GM18909 (cell line): Measurements from ENCODE around the gene GTF2H2.
"Not testable (repeated sequence)": the region's sequence is repeated elsewhere in the genome, so short reads cannot be mapped to it uniquely, and the experiment has no call there.

ENCODE experiments used
- ATAC-seq: cut with Tn5 transposase; IDR thresholded peaks from one replicate; pipeline ENCODE4 v1.9.1; 2021; ENCODE audit warnings: mild to moderate bottlenecking; ENCODE audit not compliant: unreplicated experiment, poor library complexity

GTF2H2 gene

DNA sequence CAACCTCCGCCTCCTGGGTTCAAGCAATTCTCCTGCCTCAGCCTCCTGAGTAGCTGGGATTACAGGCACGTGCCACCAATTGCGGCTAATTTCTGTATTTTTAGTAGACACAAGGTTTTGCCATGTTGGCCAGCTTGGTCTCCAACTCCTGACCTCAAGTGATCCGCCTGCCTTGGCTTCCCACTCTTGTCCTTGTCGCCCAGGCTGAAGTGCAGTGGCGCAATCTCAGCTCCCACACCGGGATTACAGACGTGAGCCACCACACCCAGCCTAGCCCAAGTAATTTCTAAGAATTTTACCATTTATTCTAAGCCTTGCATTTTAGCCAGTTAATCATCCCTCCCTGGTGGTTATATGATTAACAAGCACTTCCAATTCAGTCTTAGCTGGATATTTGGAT is 53.3 kb downstream of the GTF2H2 start:
- no peak for ATAC-seq

DNA sequence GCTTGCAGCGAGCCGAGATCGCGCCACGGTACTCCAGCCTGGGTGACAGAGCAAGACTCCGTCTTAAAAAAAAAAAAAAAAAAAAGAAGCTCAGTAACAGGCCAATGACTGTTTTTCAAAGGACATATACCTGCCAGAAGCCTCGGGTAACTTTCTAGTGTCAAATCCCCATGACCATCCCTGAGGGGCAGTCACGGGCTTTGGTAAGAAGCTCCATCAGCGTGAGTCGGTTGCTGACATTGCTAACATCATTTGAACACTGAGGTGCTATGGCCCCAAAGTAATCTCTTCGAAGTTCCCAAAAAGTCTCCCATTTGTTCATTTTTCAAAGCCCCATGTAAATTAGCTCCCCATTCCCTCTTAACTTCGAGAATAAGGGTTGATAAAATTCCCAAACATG is 53.9 kb downstream of the GTF2H2 start:
- no peak for ATAC-seq

DNA sequence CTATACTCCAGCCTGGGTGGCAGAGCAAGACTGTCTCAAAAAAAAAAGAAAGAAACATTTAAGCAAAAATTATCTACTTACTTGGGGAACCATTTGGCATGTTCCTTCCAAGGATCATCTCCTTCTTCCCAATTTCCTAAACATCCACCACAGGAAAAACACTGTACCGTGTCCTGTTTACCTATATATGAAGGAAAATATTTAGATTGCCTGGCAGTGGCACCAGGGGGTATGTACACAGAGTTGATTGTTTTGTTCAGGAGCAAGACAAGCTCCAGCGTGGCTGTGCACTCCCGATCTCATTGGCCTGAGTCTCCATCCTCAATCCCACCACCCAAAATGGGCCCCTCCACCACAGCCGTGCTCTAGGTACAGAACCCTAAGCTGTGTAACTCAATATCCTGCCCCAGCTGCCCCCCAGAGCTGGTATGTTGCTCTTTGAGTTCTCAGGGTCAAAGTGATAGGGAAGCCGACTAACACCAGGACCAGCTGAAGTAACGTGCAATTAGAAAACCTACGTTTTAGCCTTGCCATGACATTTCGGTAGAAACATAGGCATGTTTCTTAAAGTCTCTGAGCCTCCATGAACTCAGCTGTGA is 56.2 kb downstream of the GTF2H2 start:
- no peak for ATAC-seq

DNA sequence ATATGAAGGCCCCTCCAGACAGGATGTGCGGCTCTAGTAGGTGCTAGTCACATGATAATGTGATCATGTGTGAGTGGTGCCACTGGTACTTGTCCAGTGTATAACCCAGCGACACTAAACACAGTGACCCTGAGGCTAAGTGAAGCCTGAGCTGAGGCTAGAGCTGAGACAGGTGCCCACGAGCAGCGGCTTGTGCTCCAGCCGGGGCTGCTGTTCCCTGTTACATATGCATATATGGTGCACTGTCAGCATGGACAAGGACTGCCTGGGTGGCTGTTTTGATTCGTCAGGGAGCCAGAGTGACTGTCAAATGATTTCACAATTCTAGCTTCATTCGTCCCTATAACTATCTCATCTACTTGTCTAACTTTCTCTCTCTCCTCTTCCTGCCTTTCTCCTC is 60.5 kb downstream of the GTF2H2 start:
- not testable (repeated sequence) for ATAC-seq
